Liver (tissue), 9 donors: ENCODE measurements around the gene CD163L1. TPM values are rescaled to one million over a fixed set of nuclear protein-coding genes. Genes with fewer than 3 reads are reported as not detected.

Source experiments
- DNase-seq: peaks from one replicate; pipeline ENCODE4 v3.0.0-alpha.2; 2017; ENCODE audit warnings: low spot score
- H3K27ac ChIP-seq, 2 donors: one replicate each; pipeline ENCODE4 v1.7.0; 2013; ENCODE audit warnings: inconsistent platforms in 2 of 2, low read length in 2 of 2, control low read depth in 1 of 2, low read depth in 1 of 2, mild to moderate bottlenecking in 1 of 2
- H3K27me3 ChIP-seq, 4 donors: one replicate each; pipeline versions ENCODE4 v1.6.1 to v1.7.0; 2013; ENCODE audit warnings: low read length in 3 of 4, inconsistent platforms in 1 of 4, mild to moderate bottlenecking in 1 of 4, moderate library complexity in 1 of 4; ENCODE audit not compliant: control insufficient read depth in 4 of 4, insufficient read depth in 4 of 4
- H3K36me3 ChIP-seq, 4 donors: one replicate each; pipeline versions ENCODE4 v1.6.1 to v1.7.0; 2013; ENCODE audit warnings: low read length in 3 of 4, mild to moderate bottlenecking in 3 of 4, low read depth in 1 of 4, moderate library complexity in 1 of 4; ENCODE audit not compliant: control insufficient read depth in 4 of 4, insufficient read depth in 3 of 4
- H3K4me1 ChIP-seq, 4 donors: one replicate each; pipeline versions ENCODE4 v1.6.1 to v1.7.0; 2013; ENCODE audit warnings: low read length in 3 of 4, mild to moderate bottlenecking in 3 of 4, moderate library complexity in 1 of 4; ENCODE audit not compliant: control insufficient read depth in 4 of 4, insufficient read depth in 4 of 4
- H3K4me3 ChIP-seq, 3 donors: one replicate each; pipeline versions ENCODE4 v1.6.1 to v1.7.0; 2013; ENCODE audit warnings: low read length in 3 of 3, control low read depth in 1 of 3, low read depth in 1 of 3, mild to moderate bottlenecking in 1 of 3
- H3K9ac ChIP-seq, 2 donors: one replicate each; pipeline ENCODE4 v1.7.0; 2013; ENCODE audit warnings: low read length in 2 of 2, mild to moderate bottlenecking in 2 of 2, moderate library complexity in 2 of 2, control low read depth in 1 of 2, low read depth in 1 of 2
- H3K9me3 ChIP-seq, 4 donors: one replicate each; pipeline versions ENCODE4 v1.6.1 to v1.7.0; 2013; ENCODE audit warnings: low read length in 3 of 4; ENCODE audit not compliant: control insufficient read depth in 4 of 4
- EGR1 ChIP-seq, 2 donors: IDR thresholded peaks; 2 replicates each; pipeline ENCODE4 v1.6.1; 2016 to 2018; ENCODE audit warnings: antibody characterized with exemption in 2 of 2, low read depth in 2 of 2
- FOXA1 ChIP-seq: IDR thresholded peaks from 2 replicates; pipeline ENCODE4 v1.6.1; 2016; ENCODE audit warnings: antibody characterized with exemption
- FOXA2 ChIP-seq: IDR thresholded peaks from 2 replicates; pipeline ENCODE4 v1.6.1; 2016; ENCODE audit warnings: antibody characterized with exemption
- GABPA ChIP-seq, 2 donors: IDR thresholded peaks in 1 of 2; conservative IDR thresholded peaks in 1 of 2; 2 replicates each; pipeline ENCODE4 v1.6.1; 2016; ENCODE audit warnings: antibody characterized with exemption in 2 of 2, mild to moderate bottlenecking in 1 of 2, moderate library complexity in 1 of 2
- HNF4A ChIP-seq, 2 donors: conservative IDR thresholded peaks; 2 replicates each; pipeline ENCODE4 v1.6.1; 2016; ENCODE audit warnings: antibody characterized with exemption in 2 of 2, mild to moderate bottlenecking in 2 of 2
- HNF4G ChIP-seq: IDR thresholded peaks from 2 replicates; pipeline ENCODE4 v1.6.1; 2016; ENCODE audit warnings: antibody characterized with exemption
- JUND ChIP-seq, 2 donors: IDR thresholded peaks; 2 replicates each; pipeline ENCODE4 v1.6.1; 2016; ENCODE audit warnings: antibody characterized with exemption in 2 of 2
- NR2F2 ChIP-seq: IDR thresholded peaks from 2 replicates; pipeline ENCODE4 v1.6.1; 2016; ENCODE audit warnings: antibody characterized with exemption
- RAD21 ChIP-seq, 2 donors: IDR thresholded peaks; 2 replicates each; pipeline ENCODE4 v1.6.1; 2016; ENCODE audit warnings: antibody characterized with exemption in 2 of 2, mild to moderate bottlenecking in 2 of 2
- RXRA ChIP-seq, 2 donors: IDR thresholded peaks; 2 replicates each; pipeline ENCODE4 v1.6.1; 2017 to 2018; ENCODE audit warnings: antibody characterized with exemption in 2 of 2, mild to moderate bottlenecking in 1 of 2
- TAF1 ChIP-seq: conservative IDR thresholded peaks from 2 replicates; pipeline ENCODE4 v1.6.1; 2016; ENCODE audit warnings: antibody characterized with exemption, mild to moderate bottlenecking
- YY1 ChIP-seq: IDR thresholded peaks from 2 replicates; pipeline ENCODE4 v1.6.1; 2016; ENCODE audit warnings: antibody characterized with exemption, mild to moderate bottlenecking
- WGBS: extraction: QIAGEN DNeasy Blood & Tissue Kit; methylation state at CpG from one replicate; pipeline ENCODE4 v1.1.7; 2013; 5-methylcytosine and 5-hydroxymethylcytosine counted together
- polyA plus RNA-seq, 2 donors: library from polyadenylated mRNA; stranded (reverse) in 1 of 2; unstranded in 1 of 2; fragments of 200-250 nt in 1 of 2; fragments of >200 nt in 1 of 2; fragmentation: Nextera tagmentation in 1 of 2; extraction: Ambion mirVana in 1 of 2; gene quantifications; one replicate each; pipeline versions ENCODE4 v1.2.1 to v1.2.3, GENCODE V29; 2013 to 2015
- total RNA-seq, 2 donors: library from RNA; depleted of rRNA; stranded (reverse); fragments of >200 nt; gene quantifications; one replicate each; pipeline ENCODE4 v1.2.3, GENCODE V29; 2014
- TF ChIP-seq, protein P1 (sequence below): IDR thresholded peaks from 2 replicates; pipeline ENCODE4 v1.6.1; 2016; ENCODE audit warnings: antibody characterized with exemption, mild to moderate bottlenecking
- TF ChIP-seq, protein P2 (sequence below): IDR thresholded peaks from 2 replicates; pipeline ENCODE4 v1.6.1; 2016; ENCODE audit warnings: antibody characterized with exemption
- TF ChIP-seq, protein P3 (sequence below): IDR thresholded peaks from 2 replicates; pipeline ENCODE4 v1.6.1; 2016; ENCODE audit warnings: antibody characterized with exemption
- TF ChIP-seq, protein P4 (sequence below): fragments of 150-350 bp; IDR thresholded peaks from 2 replicates; pipeline ENCODE4 v1.5.1; 2017; ENCODE audit warnings: improper control_type of control experiment, low read depth, low read length; ENCODE audit not compliant: missing input control
- TF ChIP-seq, protein P5 (sequence below): IDR thresholded peaks from 2 replicates; pipeline ENCODE4 v1.6.1; 2016; ENCODE audit warnings: antibody characterized with exemption
- donor health status: healthy.
- donor health status: healthy.
- donor health status: healthy.
- donor health status: healthy.
- donor health status: healthy.

The CD163L1 gene
- total and polyA plus RNA-seq, 4 donors: 0.31 to 8.4 (median 1.1) TPM

DNA sequence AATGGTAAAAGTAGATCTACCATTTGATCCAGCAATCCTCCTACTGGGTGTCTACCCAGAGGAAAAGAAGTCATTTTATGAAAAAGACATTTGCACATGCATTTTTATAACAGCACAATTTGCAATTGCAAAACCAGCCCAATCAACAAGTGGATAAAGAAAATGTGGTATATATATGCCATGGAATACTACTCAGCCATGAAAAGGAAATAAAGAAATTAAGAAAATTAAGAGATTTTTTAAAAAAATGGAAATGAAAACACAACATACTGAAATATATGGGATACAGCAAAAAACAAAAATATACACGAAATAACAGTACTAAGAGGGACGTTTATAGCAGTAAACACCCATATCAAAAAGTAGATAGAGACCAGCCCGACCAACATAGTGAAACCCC lies 81.2 kb downstream of the CD163L1 start:
- no peaks in the 10 kb centered on the region for H3K9me3 ChIP-seq
- H3K27ac ChIP-seq: no peak overlapping the region
- no peaks in the 10 kb centered on the region for H3K36me3 ChIP-seq
- no peaks in the 10 kb centered on the region for H3K27me3 ChIP-seq
- no peak overlapping the region for H3K4me3 ChIP-seq
- WGBS: 81% methylated on average over 3 of the region's 3 CpGs
- TF ChIP-seq, protein P1, sequence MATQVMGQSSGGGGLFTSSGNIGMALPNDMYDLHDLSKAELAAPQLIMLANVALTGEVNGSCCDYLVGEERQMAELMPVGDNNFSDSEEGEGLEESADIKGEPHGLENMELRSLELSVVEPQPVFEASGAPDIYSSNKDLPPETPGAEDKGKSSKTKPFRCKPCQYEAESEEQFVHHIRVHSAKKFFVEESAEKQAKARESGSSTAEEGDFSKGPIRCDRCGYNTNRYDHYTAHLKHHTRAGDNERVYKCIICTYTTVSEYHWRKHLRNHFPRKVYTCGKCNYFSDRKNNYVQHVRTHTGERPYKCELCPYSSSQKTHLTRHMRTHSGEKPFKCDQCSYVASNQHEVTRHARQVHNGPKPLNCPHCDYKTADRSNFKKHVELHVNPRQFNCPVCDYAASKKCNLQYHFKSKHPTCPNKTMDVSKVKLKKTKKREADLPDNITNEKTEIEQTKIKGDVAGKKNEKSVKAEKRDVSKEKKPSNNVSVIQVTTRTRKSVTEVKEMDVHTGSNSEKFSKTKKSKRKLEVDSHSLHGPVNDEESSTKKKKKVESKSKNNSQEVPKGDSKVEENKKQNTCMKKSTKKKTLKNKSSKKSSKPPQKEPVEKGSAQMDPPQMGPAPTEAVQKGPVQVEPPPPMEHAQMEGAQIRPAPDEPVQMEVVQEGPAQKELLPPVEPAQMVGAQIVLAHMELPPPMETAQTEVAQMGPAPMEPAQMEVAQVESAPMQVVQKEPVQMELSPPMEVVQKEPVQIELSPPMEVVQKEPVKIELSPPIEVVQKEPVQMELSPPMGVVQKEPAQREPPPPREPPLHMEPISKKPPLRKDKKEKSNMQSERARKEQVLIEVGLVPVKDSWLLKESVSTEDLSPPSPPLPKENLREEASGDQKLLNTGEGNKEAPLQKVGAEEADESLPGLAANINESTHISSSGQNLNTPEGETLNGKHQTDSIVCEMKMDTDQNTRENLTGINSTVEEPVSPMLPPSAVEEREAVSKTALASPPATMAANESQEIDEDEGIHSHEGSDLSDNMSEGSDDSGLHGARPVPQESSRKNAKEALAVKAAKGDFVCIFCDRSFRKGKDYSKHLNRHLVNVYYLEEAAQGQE: no peak
- TF ChIP-seq, protein P2, sequence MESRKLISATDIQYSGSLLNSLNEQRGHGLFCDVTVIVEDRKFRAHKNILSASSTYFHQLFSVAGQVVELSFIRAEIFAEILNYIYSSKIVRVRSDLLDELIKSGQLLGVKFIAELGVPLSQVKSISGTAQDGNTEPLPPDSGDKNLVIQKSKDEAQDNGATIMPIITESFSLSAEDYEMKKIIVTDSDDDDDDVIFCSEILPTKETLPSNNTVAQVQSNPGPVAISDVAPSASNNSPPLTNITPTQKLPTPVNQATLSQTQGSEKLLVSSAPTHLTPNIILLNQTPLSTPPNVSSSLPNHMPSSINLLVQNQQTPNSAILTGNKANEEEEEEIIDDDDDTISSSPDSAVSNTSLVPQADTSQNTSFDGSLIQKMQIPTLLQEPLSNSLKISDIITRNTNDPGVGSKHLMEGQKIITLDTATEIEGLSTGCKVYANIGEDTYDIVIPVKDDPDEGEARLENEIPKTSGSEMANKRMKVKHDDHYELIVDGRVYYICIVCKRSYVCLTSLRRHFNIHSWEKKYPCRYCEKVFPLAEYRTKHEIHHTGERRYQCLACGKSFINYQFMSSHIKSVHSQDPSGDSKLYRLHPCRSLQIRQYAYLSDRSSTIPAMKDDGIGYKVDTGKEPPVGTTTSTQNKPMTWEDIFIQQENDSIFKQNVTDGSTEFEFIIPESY: no peak
- TF ChIP-seq FOXA2 (no peak), YY1 (no peak), HNF4A (conservative IDR thresholded peaks at IDR 0.05) (no peak), TAF1 (no peak)
- TF ChIP-seq, protein P3, sequence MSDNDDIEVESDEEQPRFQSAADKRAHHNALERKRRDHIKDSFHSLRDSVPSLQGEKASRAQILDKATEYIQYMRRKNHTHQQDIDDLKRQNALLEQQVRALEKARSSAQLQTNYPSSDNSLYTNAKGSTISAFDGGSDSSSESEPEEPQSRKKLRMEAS: no peak
- TF ChIP-seq, protein P4, sequence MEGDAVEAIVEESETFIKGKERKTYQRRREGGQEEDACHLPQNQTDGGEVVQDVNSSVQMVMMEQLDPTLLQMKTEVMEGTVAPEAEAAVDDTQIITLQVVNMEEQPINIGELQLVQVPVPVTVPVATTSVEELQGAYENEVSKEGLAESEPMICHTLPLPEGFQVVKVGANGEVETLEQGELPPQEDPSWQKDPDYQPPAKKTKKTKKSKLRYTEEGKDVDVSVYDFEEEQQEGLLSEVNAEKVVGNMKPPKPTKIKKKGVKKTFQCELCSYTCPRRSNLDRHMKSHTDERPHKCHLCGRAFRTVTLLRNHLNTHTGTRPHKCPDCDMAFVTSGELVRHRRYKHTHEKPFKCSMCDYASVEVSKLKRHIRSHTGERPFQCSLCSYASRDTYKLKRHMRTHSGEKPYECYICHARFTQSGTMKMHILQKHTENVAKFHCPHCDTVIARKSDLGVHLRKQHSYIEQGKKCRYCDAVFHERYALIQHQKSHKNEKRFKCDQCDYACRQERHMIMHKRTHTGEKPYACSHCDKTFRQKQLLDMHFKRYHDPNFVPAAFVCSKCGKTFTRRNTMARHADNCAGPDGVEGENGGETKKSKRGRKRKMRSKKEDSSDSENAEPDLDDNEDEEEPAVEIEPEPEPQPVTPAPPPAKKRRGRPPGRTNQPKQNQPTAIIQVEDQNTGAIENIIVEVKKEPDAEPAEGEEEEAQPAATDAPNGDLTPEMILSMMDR: no peak
- DNase-seq: no peak
- no peak overlapping the region for H3K9ac ChIP-seq
- H3K4me1 ChIP-seq: no peaks in the 10 kb centered on the region

DNA sequence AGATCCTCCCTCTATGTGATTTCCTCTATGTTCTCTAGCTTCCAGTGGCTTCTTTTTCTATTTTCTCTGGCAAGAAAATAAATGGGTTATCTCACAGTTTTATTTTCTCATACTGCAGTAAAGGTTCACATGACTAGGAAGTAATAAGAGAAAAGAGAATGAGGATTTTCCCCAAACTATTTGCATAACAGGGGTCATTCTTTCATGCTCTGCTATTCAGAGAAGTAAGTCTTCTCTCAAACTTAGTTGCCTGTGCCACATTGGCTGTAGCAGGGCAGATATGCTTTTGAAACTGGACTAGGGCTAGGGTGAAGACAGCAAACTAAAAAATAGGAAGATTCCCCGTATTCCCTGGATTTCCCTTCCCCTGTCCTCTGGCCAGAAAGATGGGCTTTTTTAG lies 82.7 kb downstream of the CD163L1 start:
- Histone ChIP-seq H3K9ac (no peak overlapping the region), H3K27me3 (no peaks in the 10 kb centered on the region), H3K9me3 (no peaks in the 10 kb centered on the region), H3K27ac (no peak overlapping the region), H3K36me3 (no peaks in the 10 kb centered on the region), H3K4me1 (no peaks in the 10 kb centered on the region), H3K4me3 (no peak overlapping the region)
- no peak for DNase-seq
- 91% methylated on average over 1 of the region's 1 CpG for WGBS
- TF ChIP-seq FOXA1: no peak
- TF ChIP-seq, protein P4: no peak
- no peak for TF ChIP-seq TAF1
- no peak for TF ChIP-seq NR2F2
- no peak for TF ChIP-seq FOXA2
- TF ChIP-seq EGR1 (IDR thresholded peaks at IDR 0.05; ENCODE audit: low read depth in 2 of 2): no peak
- TF ChIP-seq JUND (IDR thresholded peaks at IDR 0.05): no peak
- TF ChIP-seq GABPA (IDR thresholded peaks at IDR 0.05 in 1 of 2, conservative IDR thresholded peaks at IDR 0.05 in 1 of 2): no peak
- no peak for TF ChIP-seq RXRA (IDR thresholded peaks at IDR 0.05)
- TF ChIP-seq, protein P1: no peak
- TF ChIP-seq, protein P3: no peak
- TF ChIP-seq HNF4A (conservative IDR thresholded peaks at IDR 0.05): no peak
- TF ChIP-seq, protein P5, sequence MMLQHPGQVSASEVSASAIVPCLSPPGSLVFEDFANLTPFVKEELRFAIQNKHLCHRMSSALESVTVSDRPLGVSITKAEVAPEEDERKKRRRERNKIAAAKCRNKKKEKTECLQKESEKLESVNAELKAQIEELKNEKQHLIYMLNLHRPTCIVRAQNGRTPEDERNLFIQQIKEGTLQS: no peak
- TF ChIP-seq HNF4G: no peak
- no peak for TF ChIP-seq RAD21 (IDR thresholded peaks at IDR 0.05)
- TF ChIP-seq YY1: no peak
